CD1c-positive myeloid dendritic cell (primary cell): Measurements from ENCODE around the gene SHOC2.

ENCODE experiments used
- DNase-seq: peaks from one replicate; pipeline ENCODE4 v3.0.0-alpha.2; 2016; ENCODE audit errors: extremely low spot score

SHOC2 gene

GRCh38 chr10:110946496-110946895 is 27.1 kb downstream of the SHOC2 start:
- DNase-seq: no peak

GRCh38 chr10:110947061-110947595 is 27.7 kb downstream of the SHOC2 start:
- no peak for DNase-seq

DNA sequence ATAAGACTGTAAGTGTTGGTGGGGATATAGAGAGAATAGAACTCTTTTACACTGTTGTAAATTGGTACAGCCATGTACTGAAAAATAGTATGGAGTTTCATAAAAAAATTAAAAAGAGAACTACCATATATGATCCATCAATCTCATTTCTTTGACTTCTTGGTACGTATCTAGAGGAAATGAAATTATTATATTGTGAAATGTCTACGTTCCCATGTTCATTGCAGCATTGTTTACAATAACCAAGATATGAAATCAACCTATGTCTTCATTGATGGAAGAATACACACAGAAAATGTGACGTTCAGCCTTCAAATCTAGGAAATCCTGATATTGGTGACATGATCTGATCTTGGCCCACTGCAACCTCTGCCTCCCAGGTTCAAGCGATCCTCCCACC is 32.0 kb downstream of the SHOC2 start:
- DNase-seq: peak; percentile 14

GRCh38 chr10:110957606-110958005 is 38.2 kb downstream of the SHOC2 start:
- no peak for DNase-seq

DNA sequence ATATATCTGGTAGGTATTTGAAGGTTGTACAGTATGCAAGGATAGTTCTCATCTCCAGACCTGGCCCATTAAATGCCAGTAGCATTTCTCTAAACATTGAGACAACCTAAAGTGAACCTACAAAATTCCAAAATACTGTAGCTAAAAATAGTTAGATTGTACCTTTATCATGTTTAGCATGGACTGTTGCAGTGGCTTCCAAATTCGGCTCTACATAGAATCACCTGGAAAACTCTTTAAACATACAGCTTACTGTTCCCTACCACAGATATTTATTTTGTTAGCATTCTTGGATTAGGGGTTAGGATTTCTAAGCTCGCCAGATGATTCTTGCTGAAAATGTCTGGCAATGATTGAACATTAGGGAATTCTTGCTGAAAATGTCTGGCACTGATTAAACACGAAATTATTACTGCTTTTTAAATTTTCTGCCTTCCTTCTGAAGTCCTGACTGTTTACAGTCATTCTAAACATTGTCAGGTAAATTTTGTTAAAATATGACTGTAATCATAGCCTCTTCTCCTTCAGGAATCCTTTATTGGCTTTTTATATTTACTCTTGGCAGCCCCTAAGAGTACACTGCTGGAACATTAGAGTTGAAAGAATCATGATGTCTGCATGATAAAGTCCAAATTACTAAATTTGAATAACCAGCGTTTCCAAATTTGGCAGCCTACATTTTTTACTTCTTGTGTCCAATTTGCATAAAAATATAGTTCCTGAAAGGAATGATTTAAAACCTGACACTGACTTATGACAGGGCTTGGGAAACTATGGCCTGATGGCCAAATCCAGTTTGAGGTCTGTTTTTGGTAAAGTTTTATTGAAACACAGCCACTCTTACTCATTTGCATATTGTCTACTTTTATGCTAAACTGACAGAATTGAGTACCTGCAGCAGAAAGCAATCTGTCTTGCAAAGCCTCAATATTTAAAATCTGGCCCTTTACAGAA is 40.3 kb downstream of the SHOC2 start:
- DNase-seq: no peak

DNA sequence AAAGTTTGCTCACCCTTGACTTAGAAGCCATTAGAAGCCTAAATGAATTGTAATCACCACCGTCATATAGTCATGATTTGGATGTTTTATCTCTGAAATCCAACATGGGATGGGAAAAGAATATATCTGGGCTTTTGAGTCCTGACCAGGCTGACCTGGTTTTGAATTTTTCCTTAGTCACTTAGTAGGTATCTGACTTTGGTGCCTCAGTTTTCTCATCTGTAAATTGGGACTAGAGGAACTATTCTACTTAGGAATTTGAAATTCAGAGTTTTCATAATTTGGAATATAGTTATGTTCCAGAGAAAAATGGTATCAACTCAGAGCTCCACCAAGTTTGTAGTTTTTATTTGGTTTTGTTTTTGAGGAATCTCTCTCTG is 40.9 kb downstream of the SHOC2 start:
- DNase-seq: no peak

GRCh38 chr10:110962443-110962842 is 43.0 kb downstream of the SHOC2 start:
- no peak for DNase-seq

DNA sequence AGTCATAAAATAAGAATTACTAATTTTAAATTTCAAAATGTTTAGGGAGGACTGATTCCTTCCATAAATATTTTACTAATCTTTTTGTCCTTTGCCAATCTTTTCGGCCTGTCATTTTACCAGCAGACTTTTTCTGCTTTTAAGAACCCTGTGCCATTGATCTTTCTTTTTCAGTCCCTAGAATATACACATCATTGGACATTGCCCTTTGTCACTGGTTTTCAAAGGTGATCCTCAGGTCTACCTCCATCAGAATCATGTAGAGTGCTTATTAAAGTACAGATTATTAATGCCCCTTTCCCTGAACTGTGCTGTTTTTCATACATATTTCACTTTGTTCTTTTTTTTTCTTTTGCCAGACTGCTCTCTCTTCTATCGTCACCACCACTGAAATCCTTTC is 43.8 kb downstream of the SHOC2 start:
- DNase-seq: no peak

DNA sequence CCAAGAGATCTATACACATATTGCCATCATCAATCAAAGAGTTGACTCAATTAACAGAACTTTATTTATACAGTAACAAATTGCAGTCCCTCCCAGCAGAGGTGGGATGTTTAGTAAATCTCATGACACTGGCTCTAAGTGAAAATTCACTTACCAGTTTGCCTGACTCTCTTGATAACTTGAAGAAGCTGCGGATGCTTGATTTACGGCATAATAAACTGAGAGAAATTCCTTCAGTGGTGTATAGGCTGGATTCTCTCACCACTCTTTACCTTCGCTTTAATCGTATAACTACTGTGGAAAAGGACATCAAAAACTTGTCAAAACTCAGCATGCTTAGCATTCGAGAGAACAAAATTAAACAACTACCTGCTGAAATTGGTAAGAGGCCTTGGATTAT is 45.3 kb downstream of the SHOC2 start:
- DNase-seq: no peak

- no peak for DNase-seq
Measured at GRCh38 chr10:110965216-110965615, 45.8 kb downstream of the SHOC2 start.

GRCh38 chr10:110966146-110966545 is 46.7 kb downstream of the SHOC2 start:
- no peak for DNase-seq

DNA sequence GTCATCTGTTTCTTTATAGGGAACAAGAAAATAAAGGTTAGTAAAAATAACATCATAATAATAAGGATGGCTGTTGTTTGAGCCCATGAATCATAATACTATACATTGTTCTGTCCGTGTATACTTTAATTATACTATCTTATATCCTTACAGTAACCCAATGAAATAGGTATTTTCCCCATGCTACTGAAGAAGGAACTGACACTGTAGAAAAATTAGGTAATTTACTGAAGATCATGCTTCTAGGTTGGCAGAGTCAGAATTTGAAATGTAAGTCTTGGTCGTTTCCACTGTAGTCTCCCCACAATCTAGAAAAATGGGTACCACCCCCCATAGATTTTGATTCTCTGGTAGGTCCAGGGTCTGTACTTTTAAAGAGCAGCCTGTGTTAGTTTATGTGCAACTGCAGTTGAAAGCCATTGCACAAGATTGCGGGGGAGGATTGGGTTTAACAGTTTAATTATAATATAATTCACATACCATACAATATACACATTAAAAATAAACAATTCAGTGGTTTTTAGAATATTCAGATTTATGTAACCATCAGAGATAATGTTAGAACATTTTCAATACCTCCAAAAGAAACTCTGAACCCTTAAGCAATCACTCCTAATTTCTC is 47.7 kb downstream of the SHOC2 start:
- no peak for DNase-seq

GRCh38 chr10:110967645-110968044 is 48.2 kb downstream of the SHOC2 start:
- DNase-seq: no peak

DNA sequence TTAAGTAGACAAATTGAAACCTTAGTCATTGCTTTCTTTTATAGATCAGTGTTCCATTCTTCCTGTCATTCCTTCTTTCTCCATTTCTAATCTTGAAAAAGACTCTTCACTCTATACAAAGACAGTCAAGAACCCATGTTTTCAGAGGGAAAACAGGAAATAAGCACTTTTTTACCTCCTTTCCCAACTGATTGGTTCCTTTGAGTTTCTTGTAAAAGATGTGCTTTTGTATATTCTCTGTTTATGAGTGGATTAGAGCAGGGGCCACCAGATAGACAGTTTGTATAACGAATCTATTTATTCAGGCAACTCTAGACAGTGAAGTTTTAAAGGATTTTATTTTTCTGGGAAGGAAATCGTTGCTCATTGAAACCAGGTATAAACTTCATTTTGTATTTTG is 49.8 kb downstream of the SHOC2 start:
- DNase-seq: no peak

- no peak for DNase-seq
Measured at GRCh38 chr10:110971638-110972037, 52.2 kb downstream of the SHOC2 start.

DNA sequence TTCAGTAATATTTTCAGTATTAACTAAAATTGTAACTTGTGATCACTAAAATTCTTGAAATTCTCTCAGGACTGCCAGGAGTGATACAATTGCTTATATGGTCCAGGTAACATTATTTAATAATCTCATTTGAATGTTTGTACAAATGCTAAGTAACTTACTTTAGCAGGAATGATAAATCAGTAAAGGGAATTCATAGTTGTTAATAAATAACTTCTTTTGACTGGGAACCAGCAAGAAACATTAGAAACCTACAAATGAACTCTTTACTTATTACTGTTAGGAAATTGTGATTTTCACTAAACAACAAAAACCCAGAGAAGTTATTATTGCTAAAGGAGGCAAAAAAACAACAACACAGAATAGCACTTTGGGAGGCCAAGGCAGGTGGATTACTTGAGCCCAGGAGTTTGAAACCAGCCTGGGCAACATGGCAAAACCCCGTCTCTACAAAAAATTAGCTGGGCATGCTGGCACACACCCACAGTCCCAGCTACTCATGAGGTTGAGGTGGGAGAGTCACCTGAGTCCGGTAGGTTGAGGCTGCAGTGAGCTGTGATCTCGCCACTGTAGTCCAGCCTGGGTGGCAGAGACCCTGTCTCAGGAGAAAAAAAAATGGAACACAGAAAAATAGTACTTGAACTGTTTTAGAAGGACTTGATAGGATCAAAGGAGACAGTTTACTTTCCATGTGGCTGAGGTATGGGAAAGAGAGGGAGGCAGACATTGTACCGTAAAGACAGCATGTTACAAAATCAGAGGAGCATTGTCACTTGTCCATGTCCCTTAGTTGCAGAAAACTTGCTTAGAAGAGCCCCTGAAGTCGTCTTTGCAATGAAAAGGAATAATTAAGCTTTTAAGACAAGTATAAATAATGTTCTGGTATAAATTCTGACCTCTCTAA is 53.1 kb downstream of the SHOC2 start:
- DNase-seq: no peak

- peak; percentile 17 for DNase-seq
Measured at GRCh38 chr10:110973400-110973799, 54.0 kb downstream of the SHOC2 start.

DNA sequence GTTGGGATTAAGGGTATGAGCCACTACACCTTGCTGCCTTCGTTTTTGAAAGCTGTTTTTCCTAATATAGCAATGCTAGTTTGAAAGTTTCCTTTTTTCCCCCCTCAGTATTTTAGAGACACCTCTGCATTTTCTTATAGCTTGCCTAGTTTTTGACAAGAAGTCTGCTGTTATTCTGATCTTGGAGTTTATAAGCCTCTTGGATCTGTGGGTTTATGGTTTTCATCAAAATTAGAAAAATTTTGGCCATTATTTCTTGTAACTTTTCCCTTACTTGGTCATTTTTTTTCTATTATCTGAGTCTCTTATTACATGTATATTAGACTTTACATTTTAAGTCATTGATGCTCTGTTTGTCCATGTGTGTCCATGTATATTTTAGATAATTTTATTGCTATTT is 57.2 kb downstream of the SHOC2 start:
- DNase-seq: no peak

DNA sequence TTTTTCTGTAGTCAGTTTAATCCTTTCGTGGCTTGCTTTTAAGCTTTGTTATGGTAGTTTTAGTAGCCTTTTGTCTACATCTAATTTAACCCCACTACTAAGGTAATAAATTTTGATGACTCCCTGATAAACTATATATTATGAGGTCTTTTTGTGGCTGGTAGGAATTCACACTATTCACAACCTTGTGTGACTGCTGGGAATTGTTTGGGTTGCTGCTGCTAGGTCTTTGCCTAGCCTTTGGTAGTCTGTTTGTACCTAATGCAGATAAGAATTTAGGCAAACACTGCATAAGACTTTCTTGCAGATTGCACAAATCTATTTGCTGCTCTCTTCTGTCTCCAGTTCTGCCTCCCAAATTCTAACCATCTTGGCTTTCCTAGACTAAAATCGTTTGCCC is 58.3 kb downstream of the SHOC2 start:
- DNase-seq: no peak

DNA sequence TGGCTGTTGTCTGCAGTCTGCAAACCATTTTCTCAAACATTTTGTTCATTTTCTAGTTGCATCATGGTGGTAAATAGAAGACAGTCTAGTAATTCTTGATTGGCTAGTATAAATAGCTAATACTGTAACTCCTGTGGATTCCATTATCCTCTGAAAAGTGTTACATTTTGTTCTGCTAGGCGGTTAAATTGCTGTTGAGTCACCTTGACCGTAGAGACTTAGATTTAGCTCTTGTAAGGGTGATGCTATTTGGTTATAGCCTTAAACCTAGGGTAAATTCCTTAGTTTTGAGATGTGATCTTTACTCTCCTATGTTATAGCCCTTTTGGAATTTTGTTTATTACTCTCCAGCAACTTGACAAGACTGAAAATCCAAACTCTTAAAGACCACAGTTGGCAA is 58.8 kb downstream of the SHOC2 start:
- DNase-seq: no peak

GRCh38 chr10:110979611-110980010 is 60.2 kb downstream of the SHOC2 start:
- DNase-seq: no peak

GRCh38 chr10:110980807-110981206 is 61.4 kb downstream of the SHOC2 start:
- no peak for DNase-seq
